HepG2 (cell line): ENCODE measurements around the gene ANAPC16. TPM values are rescaled to one million over a fixed set of nuclear protein-coding genes. Genes with fewer than 3 reads are reported as not detected.

Source experiments
- ATAC-seq: fragments of 200-7000 bp; cut with Tn5 transposase; 3 replicates; pipeline ENCODE4 v1.9.1; 2020; ENCODE audit warnings: mild to moderate bottlenecking, moderate library complexity
- BruUV-seq: library from RNA; stranded (reverse); fragments of 400-500 nt; replicated peaks from 2 replicates; lab custom pipeline; 2021; lab: Mats Ljungman, UMichigan
- CTCF ChIA-PET: fragments of 300-600 bp; formaldehyde crosslinking; extraction: SDS; loops from one replicate; lab custom pipeline; 2021; ENCODE audit warnings: low total read pairs, inconsistent platforms, low intra/inter-chr PET ratio; lab: Yijun Ruan, JAX
- POLR2A ChIA-PET: fragments of 350-600 bp; sonication (Branson Sonifier 250); formaldehyde crosslinking; loops from one replicate; lab custom pipeline; 2020; ENCODE audit warnings: antibody characterized with exemption, inconsistent platforms; lab: Yijun Ruan, JAX
- DNase-seq: peaks from one replicate; pipeline ENCODE4 v3.0.0-alpha.2; 2015; ENCODE audit warnings: low spot score
- FAIRE-seq: peaks from 3 replicates; lab custom pipeline; 2011; peaks lifted over from hg19 to GRCh38; lab: Jason Lieb, UNC
- H2AFZ ChIP-seq: one replicate; pipeline ENCODE4 v1.6.1; 2011; ENCODE audit warnings: low read length, inconsistent platforms
- H3K27ac ChIP-seq: fragments of 300-600 bp; 3 replicates; pipeline ENCODE4 v1.8.0; 2011; ENCODE audit warnings: mixed run types, mild to moderate bottlenecking, mixed read lengths, low read length, inconsistent platforms; ENCODE audit not compliant: insufficient read depth; ENCODE audit errors: extremely low read length
- H3K27me3 ChIP-seq, 2 experiments: fragments of 200-600 bp in 1 of 2; 2 replicates in 1 of 2; 3 replicates in 1 of 2; pipeline versions ENCODE4 v1.6.0 to v1.8.0; 2011; ENCODE audit warnings: low read length in 2 of 2, mild to moderate bottlenecking in 2 of 2, moderate library complexity in 2 of 2, inconsistent platforms in 1 of 2; ENCODE audit not compliant: insufficient read depth in 2 of 2, control insufficient read depth in 1 of 2
- H3K36me3 ChIP-seq, 2 experiments: fragments of 200-600 bp in 1 of 2; replicated peaks in 1 of 2; 2 replicates in 1 of 2; 3 replicates in 1 of 2; pipeline versions ENCODE4 v1.5.1 to v1.8.0; 2011; ENCODE audit warnings: low read length in 2 of 2, inconsistent platforms in 1 of 2; ENCODE audit not compliant: insufficient read depth in 2 of 2, control insufficient read depth in 1 of 2
- H3K4me1 ChIP-seq: 2 replicates; pipeline ENCODE4 v1.5.1; 2012; ENCODE audit warnings: low read length, inconsistent platforms; ENCODE audit not compliant: insufficient read depth
- H3K4me2 ChIP-seq: 2 replicates; pipeline ENCODE4 v1.6.0; 2011; ENCODE audit warnings: low read depth, low read length, inconsistent platforms
- H3K4me3 ChIP-seq, 3 experiments: fragments of 200-600 bp in 1 of 3; sonication (generic), shearing (Covaris generic) in 1 of 3; replicated peaks in 1 of 3; 2 replicates each; pipeline ENCODE4 v1.5.1; 2011 to 2016; ENCODE audit warnings: low read length in 3 of 3, inconsistent platforms in 2 of 3, low read depth in 2 of 3, mild to moderate bottlenecking in 2 of 3, control low read depth in 1 of 3, mixed read lengths in 1 of 3; ENCODE audit not compliant: insufficient read depth in 1 of 3
- H3K79me2 ChIP-seq: one replicate; pipeline ENCODE4 v1.6.1; 2011; ENCODE audit warnings: low read length, inconsistent platforms; ENCODE audit not compliant: insufficient read depth
- H3K9ac ChIP-seq: 2 replicates; pipeline ENCODE4 v1.6.0; 2011; ENCODE audit warnings: mild to moderate bottlenecking, low read depth, low read length, inconsistent platforms; ENCODE audit not compliant: insufficient read depth
- H3K9me3 ChIP-seq: 2 replicates; pipeline ENCODE4 v1.5.1; 2012; ENCODE audit warnings: mild to moderate bottlenecking, low read length
- H4K20me1 ChIP-seq: 2 replicates; pipeline ENCODE4 v1.6.0; 2011; ENCODE audit warnings: inconsistent platforms, mild to moderate bottlenecking, low read length, moderate library complexity; ENCODE audit not compliant: insufficient read depth
- GZF1 ChIP-seq: sonication (generic); formaldehyde crosslinking; IDR thresholded peaks from 2 replicates; pipeline ENCODE4 v1.5.1; 2020; ENCODE audit warnings: mild to moderate bottlenecking, missing genetic modification reagents
- IRF9 ChIP-seq: sonication (generic); formaldehyde crosslinking; IDR thresholded peaks from 2 replicates; pipeline ENCODE4 v1.8.0; 2022; ENCODE audit warnings: missing genetic modification reagents, mild to moderate bottlenecking, borderline replicate concordance
- KIAA2018 ChIP-seq: sonication (generic); formaldehyde crosslinking; IDR thresholded peaks from 2 replicates; pipeline ENCODE4 v1.5.0; 2020; ENCODE audit warnings: mild to moderate bottlenecking, missing genetic modification reagents, borderline replicate concordance
- SMAD9 ChIP-seq: sonication (generic); formaldehyde crosslinking; IDR thresholded peaks from 2 replicates; pipeline ENCODE4 v1.5.1; 2020; ENCODE audit warnings: mild to moderate bottlenecking, missing genetic modification reagents
- SUZ12 ChIP-seq: fragments of 150-350 bp; IDR thresholded peaks from 2 replicates; pipeline ENCODE4 v1.6.1; 2014; ENCODE audit warnings: low read depth, low read length
- TRAFD1 ChIP-seq: sonication (generic); formaldehyde crosslinking; IDR thresholded peaks from 2 replicates; pipeline ENCODE4 v1.5.1; 2020; ENCODE audit warnings: missing genetic modification reagents, mild to moderate bottlenecking, borderline replicate concordance
- WIZ ChIP-seq: sonication (generic); formaldehyde crosslinking; IDR thresholded peaks from 2 replicates; pipeline ENCODE4 v1.5.1; 2020; ENCODE audit warnings: mild to moderate bottlenecking, missing genetic modification reagents
- ZFP1 ChIP-seq: IDR thresholded peaks from 2 replicates; pipeline ENCODE4 v1.6.1; 2016
- ZFYVE20 ChIP-seq: sonication (generic); formaldehyde crosslinking; IDR thresholded peaks from 2 replicates; pipeline ENCODE4 v1.8.0; 2023; ENCODE audit warnings: low read depth, mild to moderate bottlenecking, moderate library complexity, missing genetic modification reagents, borderline replicate concordance
- ZMYM2 ChIP-seq: sonication (generic); formaldehyde crosslinking; IDR thresholded peaks from 2 replicates; pipeline ENCODE4 v1.8.0; 2022; ENCODE audit warnings: mild to moderate bottlenecking, missing genetic modification reagents
- ZNF878 ChIP-seq: sonication (generic); formaldehyde crosslinking; IDR thresholded peaks from 2 replicates; pipeline ENCODE4 v1.8.1; 2023; ENCODE audit warnings: mild to moderate bottlenecking, missing genetic modification reagents, moderate library complexity
- ZSCAN25 ChIP-seq: sonication (generic); formaldehyde crosslinking; IDR thresholded peaks from 2 replicates; pipeline ENCODE4 v1.8.0; 2022; ENCODE audit warnings: mild to moderate bottlenecking, missing genetic modification reagents
- WGBS: methylation state at CpG from one replicate; pipeline ENCODE4 v1.1.6; 2017; ENCODE audit warnings: low lambda C conversion rate; 5-methylcytosine and 5-hydroxymethylcytosine counted together
- in situ Hi-C: cut with HindIII; loops from 2 replicates; pipeline ENCODE4 v1.10.0; 2017; ENCODE audit warnings: low pct_unique_long_range_greater_than_20kb; ENCODE audit not compliant: extremely low pct_ligation_motif_present
- intact Hi-C: fragments of 100-400 bp; cut with micrococcal nuclease; formaldehyde crosslinking; loops from one replicate; pipeline ENCODE4 v1.10.0; 2022; ENCODE audit not compliant: unreplicated experiment
- polyA plus RNA-seq, 8 experiments: library from polyadenylated mRNA; depleted of rRNA in 3 of 8; stranded (reverse) in 7 of 8; unstranded in 1 of 8; fragments of >200 nt; fragmentation: Illumina TruSeq in 4 of 8; extraction: Trizol in 4 of 8; gene quantifications; 2 replicates each; pipeline versions ENCODE4 v1.2.1 to v1.2.3, GENCODE V29; 2011 to 2016; ENCODE audit warnings: low read depth in 4 of 8, missing spikeins in 1 of 8, mixed read lengths in 1 of 8; ENCODE audit not compliant: insufficient read depth in 1 of 8
- total RNA-seq, 5 experiments: library from RNA; depleted of rRNA; stranded (reverse); fragments of >200 nt; fragmentation: Illumina TruSeq; extraction: Trizol; gene quantifications; 2 replicates each; pipeline ENCODE4 v1.2.3, GENCODE V29; 2016; ENCODE audit warnings: low read depth in 1 of 5

The ANAPC16 gene
- total and polyA plus RNA-seq, 2 of the 13 experiments (the other 11 are each of a cell fraction or from before 2014, with no cell fraction given) = 74.8 to 89.4 TPM

- intact Hi-C loops (no loop called here), in situ Hi-C loops (no loop called here)
- Histone ChIP-seq H3K4me2 (no peak overlapping the region), H3K36me3 (peaks cover 7 to 29% of the 10 kb centered on the region in 2 experiments; a peak in 4 of 5 replicates), H3K27ac (no peak overlapping the region), H3K27me3 (no peaks in the 10 kb centered on the region), H4K20me1 (no peaks in the 10 kb centered on the region), H3K4me1 (peaks cover 9% of the 10 kb centered on the region), H3K9ac (no peak overlapping the region), H3K9me3 (no peaks in the 10 kb centered on the region), H2AFZ (no peak overlapping the region), H3K79me2 (no peaks in the 10 kb centered on the region), H3K4me3 (no peak overlapping the region)
- POLR2A ChIA-PET = interaction anchor here (0.6 to 2.7 kb wide), 6 partner anchors 12 to 85 kb away, joined by 3 to 10 read pairs (median 3); partner anchors contain the start of genes ASCC1 and DDIT4
- DNase-seq (no peak), FAIRE-seq (no peak), ATAC-seq (no peak)
- no TSS peak for BruUV-seq
- CTCF ChIA-PET = no interaction called here
- WGBS = 95% methylated on average over 6 of the region's 6 CpGs
- TF ChIP-seq ZMYM2 (CRISPR knock-in tag) (no peak), ZNF878 (CRISPR knock-in tag) (no peak), KIAA2018 (CRISPR knock-in tag) (no peak), GZF1 (CRISPR knock-in tag) (no peak), TRAFD1 (no peak), SMAD9 (CRISPR knock-in tag) (no peak), ZFYVE20 (no peak), ZSCAN25 (no peak), IRF9 (CRISPR knock-in tag) (no peak), SUZ12 (no peak), ZFP1 (CRISPR knock-in tag) (no peak), WIZ (CRISPR knock-in tag) (no peak)
Measured at GRCh38 chr10:72235544-72236279, 19.9 kb downstream of the ANAPC16 start.
